ENCODE results near the gene CEP350.

DNA sequence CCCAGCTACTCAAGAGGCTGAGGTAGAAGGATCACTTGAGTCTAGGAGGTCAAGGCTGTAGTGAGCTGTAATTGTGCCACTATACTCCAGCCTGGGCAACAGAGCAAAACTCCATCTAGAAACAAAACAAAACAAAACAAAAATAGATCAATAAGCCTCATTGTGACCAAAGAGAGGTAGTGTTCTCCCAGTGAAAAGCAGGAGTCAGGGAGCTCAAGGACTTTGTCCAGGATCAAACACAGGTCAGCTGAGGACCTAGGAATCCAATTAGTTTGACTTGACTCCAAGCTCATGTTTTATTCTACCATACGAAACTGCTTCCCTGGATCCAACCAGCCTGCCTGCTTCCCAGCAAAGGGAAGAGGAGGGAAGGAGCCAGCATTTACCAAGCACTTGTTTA is 178.6 kb downstream of the CEP350 start:
- TF ChIP-seq, protein P1, sequence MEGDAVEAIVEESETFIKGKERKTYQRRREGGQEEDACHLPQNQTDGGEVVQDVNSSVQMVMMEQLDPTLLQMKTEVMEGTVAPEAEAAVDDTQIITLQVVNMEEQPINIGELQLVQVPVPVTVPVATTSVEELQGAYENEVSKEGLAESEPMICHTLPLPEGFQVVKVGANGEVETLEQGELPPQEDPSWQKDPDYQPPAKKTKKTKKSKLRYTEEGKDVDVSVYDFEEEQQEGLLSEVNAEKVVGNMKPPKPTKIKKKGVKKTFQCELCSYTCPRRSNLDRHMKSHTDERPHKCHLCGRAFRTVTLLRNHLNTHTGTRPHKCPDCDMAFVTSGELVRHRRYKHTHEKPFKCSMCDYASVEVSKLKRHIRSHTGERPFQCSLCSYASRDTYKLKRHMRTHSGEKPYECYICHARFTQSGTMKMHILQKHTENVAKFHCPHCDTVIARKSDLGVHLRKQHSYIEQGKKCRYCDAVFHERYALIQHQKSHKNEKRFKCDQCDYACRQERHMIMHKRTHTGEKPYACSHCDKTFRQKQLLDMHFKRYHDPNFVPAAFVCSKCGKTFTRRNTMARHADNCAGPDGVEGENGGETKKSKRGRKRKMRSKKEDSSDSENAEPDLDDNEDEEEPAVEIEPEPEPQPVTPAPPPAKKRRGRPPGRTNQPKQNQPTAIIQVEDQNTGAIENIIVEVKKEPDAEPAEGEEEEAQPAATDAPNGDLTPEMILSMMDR (IDR thresholded peaks at IDR 0.05) = no peak
- TF ChIP-seq POLR2AphosphoS5 (IDR thresholded peaks at IDR 0.05) = no peak
- no peak for TF ChIP-seq EP300 (IDR thresholded peaks at IDR 0.05)
- TF ChIP-seq POLR2A (IDR thresholded peaks at IDR 0.05) = no peak
